ENCODE data around the gene PLA2G4B. TPM values are rescaled to one million over a fixed set of nuclear protein-coding genes. Genes with fewer than 3 reads are reported as not detected.

The PLA2G4B gene, protein sequence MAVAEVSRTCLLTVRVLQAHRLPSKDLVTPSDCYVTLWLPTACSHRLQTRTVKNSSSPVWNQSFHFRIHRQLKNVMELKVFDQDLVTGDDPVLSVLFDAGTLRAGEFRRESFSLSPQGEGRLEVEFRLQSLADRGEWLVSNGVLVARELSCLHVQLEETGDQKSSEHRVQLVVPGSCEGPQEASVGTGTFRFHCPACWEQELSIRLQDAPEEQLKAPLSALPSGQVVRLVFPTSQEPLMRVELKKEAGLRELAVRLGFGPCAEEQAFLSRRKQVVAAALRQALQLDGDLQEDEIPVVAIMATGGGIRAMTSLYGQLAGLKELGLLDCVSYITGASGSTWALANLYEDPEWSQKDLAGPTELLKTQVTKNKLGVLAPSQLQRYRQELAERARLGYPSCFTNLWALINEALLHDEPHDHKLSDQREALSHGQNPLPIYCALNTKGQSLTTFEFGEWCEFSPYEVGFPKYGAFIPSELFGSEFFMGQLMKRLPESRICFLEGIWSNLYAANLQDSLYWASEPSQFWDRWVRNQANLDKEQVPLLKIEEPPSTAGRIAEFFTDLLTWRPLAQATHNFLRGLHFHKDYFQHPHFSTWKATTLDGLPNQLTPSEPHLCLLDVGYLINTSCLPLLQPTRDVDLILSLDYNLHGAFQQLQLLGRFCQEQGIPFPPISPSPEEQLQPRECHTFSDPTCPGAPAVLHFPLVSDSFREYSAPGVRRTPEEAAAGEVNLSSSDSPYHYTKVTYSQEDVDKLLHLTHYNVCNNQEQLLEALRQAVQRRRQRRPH
- 1.4 TPM for polyA plus RNA-seq (2012; ENCODE audit: low read depth, missing spikeins)

DNA sequence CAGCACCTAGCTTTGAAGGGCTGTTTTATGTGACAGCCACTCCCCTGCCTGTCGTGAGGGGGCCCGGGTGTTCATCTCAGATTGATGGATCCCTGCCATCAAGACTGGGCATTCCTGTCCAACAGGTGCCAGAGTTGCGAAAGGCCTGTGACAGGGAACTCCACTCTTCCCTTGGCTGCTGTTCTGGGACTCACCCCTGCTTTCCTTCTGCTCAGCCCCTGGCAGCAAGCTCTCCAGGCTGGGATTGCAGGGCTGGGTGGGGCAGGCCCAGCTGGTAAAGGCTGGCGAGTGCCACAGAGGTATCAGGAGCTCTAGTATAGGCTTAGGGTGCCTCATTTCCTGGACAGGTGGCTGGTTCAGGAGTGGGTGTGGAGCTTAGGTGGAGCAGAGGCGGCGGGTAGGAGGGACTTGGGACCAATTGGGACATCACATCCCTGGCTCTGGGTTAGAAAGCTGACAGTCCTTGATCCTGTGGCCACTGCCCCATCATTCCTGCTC is at the start of gene PLA2G4B:
TSS of gene PLA2G4B (plus strand) at position 448 of the 498 bp plus-strand sequence. CDS start 67 bp downstream, outside the sequence.
- TF ChIP-seq POU2F2 (IDR thresholded peaks at IDR 0.05; ENCODE audit: low read depth, low read length) (no peak), TAF1 (IDR thresholded peaks at IDR 0.05; ENCODE audit: low read depth, low read length) (no peak), POLR2AphosphoS5 (IDR thresholded peaks at IDR 0.05; ENCODE audit: low read depth, low read length) (no peak), POLR2A (IDR thresholded peaks at IDR 0.05; ENCODE audit: low read depth, low read length) (no peak), PAX5 (IDR thresholded peaks at IDR 0.05; ENCODE audit: insufficient read depth, low read length, severe bottlenecking) (no peak), SPI1 (IDR thresholded peaks at IDR 0.05; ENCODE audit: low read depth, low read length) (no peak)
- FAIRE-seq = no peak
- DNase-seq (ENCODE audit: insufficient read length, low spot score) = no peak

DNA sequence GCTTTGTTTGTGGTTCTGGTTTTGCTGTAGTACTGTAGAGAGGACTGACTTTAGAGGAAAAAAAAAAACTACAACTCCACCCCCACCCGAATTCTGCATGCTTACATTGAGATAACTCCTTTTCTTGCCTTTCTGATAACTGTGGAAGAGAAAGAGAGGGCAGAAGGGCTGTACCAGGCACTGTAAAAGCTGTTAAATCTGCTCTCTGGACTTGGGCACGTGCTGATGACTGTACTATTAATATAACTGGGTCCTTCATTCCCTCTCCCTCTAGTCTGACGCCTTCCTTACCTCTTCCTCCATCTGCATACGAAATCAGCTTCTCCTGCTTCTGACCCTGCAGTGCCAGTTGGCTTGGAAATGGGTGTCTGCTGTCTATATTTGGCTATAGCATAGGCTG is 49.4 kb upstream of the PLA2G4B start:
- DNase-seq (ENCODE audit: insufficient read length, low spot score) (no peak), FAIRE-seq (no peak)
- TF ChIP-seq POU2F2 (IDR thresholded peaks at IDR 0.05; ENCODE audit: low read depth, low read length) (no peak), TAF1 (IDR thresholded peaks at IDR 0.05; ENCODE audit: low read depth, low read length) (no peak), SPI1 (IDR thresholded peaks at IDR 0.05; ENCODE audit: low read depth, low read length) (no peak), PAX5 (IDR thresholded peaks at IDR 0.05; ENCODE audit: insufficient read depth, low read length, severe bottlenecking) (no peak)

DNA sequence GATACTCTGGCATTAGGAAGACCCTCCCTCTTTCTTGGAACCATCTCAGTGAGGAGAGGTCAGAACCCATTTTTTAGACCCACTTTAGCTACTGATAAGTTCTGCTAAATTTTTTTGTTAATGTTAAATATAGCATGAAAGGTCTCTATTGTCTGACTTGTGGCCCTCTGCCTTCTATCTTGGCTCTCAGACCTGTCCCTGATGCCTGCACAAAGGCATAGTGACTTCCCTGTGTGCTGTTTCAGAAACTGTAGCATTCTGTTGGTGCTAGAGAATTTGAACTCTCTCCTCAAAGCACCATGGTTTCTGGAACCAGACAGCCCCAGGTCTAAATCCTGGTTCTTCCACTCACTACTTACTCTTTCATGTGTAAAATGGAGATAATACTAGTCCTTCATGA is 49.0 kb upstream of the PLA2G4B start:
- no peak for FAIRE-seq
- TF ChIP-seq PAX5 (IDR thresholded peaks at IDR 0.05; ENCODE audit: insufficient read depth, low read length, severe bottlenecking) (no peak), POU2F2 (IDR thresholded peaks at IDR 0.05; ENCODE audit: low read depth, low read length) (no peak), TAF1 (IDR thresholded peaks at IDR 0.05; ENCODE audit: low read depth, low read length) (no peak), SPI1 (IDR thresholded peaks at IDR 0.05; ENCODE audit: low read depth, low read length) (no peak), POLR2AphosphoS5 (IDR thresholded peaks at IDR 0.05; ENCODE audit: low read depth, low read length) (no peak), POLR2A (IDR thresholded peaks at IDR 0.05; ENCODE audit: low read depth, low read length) (no peak)
- DNase-seq (ENCODE audit: insufficient read length, low spot score) = no peak

DNA sequence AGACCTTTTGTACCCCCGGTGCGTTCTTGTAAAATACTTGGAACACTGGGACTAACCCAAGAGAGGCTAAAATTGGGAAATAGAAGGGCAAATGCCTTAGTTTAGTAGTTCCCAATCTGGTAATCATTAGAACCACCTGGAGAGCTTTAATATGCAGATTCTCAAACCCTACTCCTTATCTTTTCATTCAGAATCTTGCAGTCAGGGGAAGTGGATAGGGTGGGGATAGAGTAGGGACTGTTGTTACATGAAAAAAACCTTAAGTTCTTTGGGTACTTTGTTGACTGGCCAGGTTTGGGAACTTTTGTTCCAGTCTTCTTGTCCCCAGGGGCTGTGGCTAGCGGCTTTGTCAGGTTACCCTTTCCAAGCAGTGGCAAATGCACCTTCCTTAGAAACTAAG is 48.5 kb upstream of the PLA2G4B start:
- FAIRE-seq = no peak
- no peak for DNase-seq (ENCODE audit: insufficient read length, low spot score)
- TF ChIP-seq POU2F2 (IDR thresholded peaks at IDR 0.05; ENCODE audit: low read depth, low read length) = no peak
- no peak for TF ChIP-seq PAX5 (IDR thresholded peaks at IDR 0.05; ENCODE audit: insufficient read depth, low read length, severe bottlenecking)
- TF ChIP-seq POLR2A (IDR thresholded peaks at IDR 0.05; ENCODE audit: low read depth, low read length) = no peak
- TF ChIP-seq SPI1 (IDR thresholded peaks at IDR 0.05; ENCODE audit: low read depth, low read length) = no peak
- no peak for TF ChIP-seq POLR2AphosphoS5 (IDR thresholded peaks at IDR 0.05; ENCODE audit: low read depth, low read length)
- TF ChIP-seq TAF1 (IDR thresholded peaks at IDR 0.05; ENCODE audit: low read depth, low read length) = no peak

DNA sequence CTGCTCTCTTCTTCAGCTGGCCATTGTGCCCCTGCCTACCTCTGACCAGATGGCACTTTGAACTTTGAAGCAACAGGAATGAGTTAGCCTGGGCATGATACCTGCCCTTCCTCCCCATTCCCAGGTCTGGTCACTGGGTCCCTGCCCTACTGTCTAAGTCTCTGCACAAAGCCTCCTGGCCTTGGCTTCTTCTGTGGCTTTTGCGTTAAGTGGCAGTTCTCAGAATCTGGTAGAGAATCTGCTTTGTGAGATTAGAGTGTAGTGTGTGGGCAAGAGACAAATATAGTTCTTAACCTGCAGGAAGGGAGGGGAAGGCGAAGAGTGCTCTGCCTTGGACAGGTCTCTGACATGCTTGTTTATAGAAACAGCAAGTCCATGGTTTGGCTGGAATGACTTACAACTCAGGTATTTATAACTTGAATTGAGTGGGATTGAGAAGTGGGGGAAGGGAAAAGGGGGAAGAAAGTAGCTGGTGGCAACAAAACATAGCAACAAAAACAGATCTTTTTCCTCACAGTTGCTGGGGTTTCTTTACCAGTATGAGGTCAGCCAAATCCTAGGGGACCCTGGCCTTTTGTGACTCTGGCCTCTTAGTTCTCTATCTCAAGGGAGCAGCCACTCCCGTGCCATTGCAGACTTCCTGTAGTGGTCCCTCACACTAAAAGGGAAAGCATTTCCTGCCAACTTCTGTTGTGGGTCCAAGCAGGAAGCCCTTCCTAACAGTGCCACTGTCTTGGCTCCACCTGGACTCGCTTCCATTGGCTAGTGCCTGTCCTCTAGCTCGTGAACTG is 47.7 kb upstream of the PLA2G4B start:
- FAIRE-seq (no peak), DNase-seq (ENCODE audit: insufficient read length, low spot score) (no peak)
- TF ChIP-seq POLR2AphosphoS5 (IDR thresholded peaks at IDR 0.05; ENCODE audit: low read depth, low read length) (no peak), TAF1 (IDR thresholded peaks at IDR 0.05; ENCODE audit: low read depth, low read length) (no peak), PAX5 (IDR thresholded peaks at IDR 0.05; ENCODE audit: insufficient read depth, low read length, severe bottlenecking) (no peak), SPI1 (IDR thresholded peaks at IDR 0.05; ENCODE audit: low read depth, low read length) (no peak), POLR2A (IDR thresholded peaks at IDR 0.05; ENCODE audit: low read depth, low read length) (no peak), POU2F2 (IDR thresholded peaks at IDR 0.05; ENCODE audit: low read depth, low read length) (no peak)

DNA sequence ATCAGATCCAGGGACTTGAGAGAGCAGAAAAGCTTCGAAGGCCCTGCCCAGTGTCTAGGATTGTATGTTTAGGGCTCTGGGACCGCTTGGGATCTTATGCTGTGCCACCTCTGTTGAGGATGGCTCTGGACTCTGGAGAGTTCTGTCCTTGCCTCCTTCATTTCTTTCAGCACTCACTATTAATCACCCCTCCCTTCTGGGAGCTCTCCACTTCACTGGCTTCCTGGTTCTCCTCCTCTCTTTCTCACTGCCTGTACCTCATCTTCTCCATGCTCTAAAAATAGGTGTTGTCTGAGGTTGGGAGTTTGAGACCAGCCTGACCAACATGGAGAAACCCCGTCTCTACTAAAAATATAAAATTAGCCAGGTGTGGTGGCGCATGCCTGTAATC is 47.1 kb upstream of the PLA2G4B start:
- DNase-seq (ENCODE audit: insufficient read length, low spot score) (no peak), FAIRE-seq (no peak)
- no peak for TF ChIP-seq POLR2A (IDR thresholded peaks at IDR 0.05; ENCODE audit: low read depth, low read length)
- TF ChIP-seq POLR2AphosphoS5 (IDR thresholded peaks at IDR 0.05; ENCODE audit: low read depth, low read length) = no peak
- no peak for TF ChIP-seq PAX5 (IDR thresholded peaks at IDR 0.05; ENCODE audit: insufficient read depth, low read length, severe bottlenecking)
- TF ChIP-seq POU2F2 (IDR thresholded peaks at IDR 0.05; ENCODE audit: low read depth, low read length) = no peak

DNA sequence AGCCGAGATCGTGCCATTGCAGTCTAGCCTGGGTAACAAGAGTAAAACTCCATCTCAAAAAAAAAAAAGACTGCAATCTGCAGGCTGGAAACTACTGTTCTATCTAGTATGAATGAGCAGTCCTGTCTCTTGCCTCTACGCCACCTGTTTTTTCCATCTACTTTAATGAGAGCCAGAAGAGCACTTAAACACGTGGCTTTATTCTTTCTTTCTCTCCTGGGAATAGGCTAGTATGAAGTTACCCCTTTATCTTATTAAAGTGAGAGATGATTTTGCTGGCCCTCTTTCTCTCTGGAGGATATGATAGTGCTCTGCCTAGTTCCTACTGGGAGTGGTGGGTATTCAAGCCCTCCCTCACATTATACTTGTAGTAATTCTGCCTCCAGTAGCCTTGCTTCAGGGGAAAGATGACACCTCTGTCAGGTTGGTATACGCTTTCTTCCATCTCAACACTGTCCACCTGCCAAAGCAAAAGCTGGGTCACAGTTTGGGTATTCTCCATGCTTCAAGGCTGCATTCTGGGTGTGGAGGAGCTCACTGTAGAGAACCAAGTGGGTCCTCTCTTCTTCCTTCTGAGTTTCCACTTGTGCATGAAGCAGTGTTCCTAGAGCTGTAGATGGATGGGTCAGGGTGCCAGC is 46.5 kb upstream of the PLA2G4B start:
- DNase-seq (ENCODE audit: insufficient read length, low spot score) = no peak
- TF ChIP-seq POU2F2 (IDR thresholded peaks at IDR 0.05; ENCODE audit: low read depth, low read length) = no peak
- TF ChIP-seq POLR2A (IDR thresholded peaks at IDR 0.05; ENCODE audit: low read depth, low read length) = no peak
- TF ChIP-seq SPI1 (IDR thresholded peaks at IDR 0.05; ENCODE audit: low read depth, low read length) = no peak
- no peak for TF ChIP-seq PAX5 (IDR thresholded peaks at IDR 0.05; ENCODE audit: insufficient read depth, low read length, severe bottlenecking)
- no peak for TF ChIP-seq TAF1 (IDR thresholded peaks at IDR 0.05; ENCODE audit: low read depth, low read length)
- TF ChIP-seq POLR2AphosphoS5 (IDR thresholded peaks at IDR 0.05; ENCODE audit: low read depth, low read length) = no peak
- no peak for FAIRE-seq

DNA sequence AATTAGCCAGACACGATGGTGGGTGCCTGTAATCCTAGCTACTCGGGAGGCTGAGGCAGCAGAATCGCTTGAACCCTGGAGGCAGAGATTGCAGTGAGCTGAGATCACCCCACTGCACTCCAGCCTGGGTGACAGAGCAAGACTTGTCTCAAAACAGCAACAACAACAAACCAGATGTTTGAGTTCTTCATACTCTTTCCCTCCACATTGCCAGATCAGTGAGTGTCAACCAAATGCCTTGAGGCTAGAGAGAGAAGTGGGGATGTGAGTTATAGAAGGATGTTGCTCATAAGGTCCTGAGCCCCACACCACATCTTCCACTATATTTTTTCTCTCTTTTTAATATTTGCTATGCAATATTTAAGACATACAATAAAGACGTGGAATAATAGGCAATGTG is 44.6 kb upstream of the PLA2G4B start:
- FAIRE-seq (no peak), DNase-seq (ENCODE audit: insufficient read length, low spot score) (no peak)
- no peak for TF ChIP-seq SPI1 (IDR thresholded peaks at IDR 0.05; ENCODE audit: low read depth, low read length)
- TF ChIP-seq PAX5 (IDR thresholded peaks at IDR 0.05; ENCODE audit: insufficient read depth, low read length, severe bottlenecking) = no peak
- no peak for TF ChIP-seq POLR2A (IDR thresholded peaks at IDR 0.05; ENCODE audit: low read depth, low read length)
- no peak for TF ChIP-seq TAF1 (IDR thresholded peaks at IDR 0.05; ENCODE audit: low read depth, low read length)
- no peak for TF ChIP-seq POU2F2 (IDR thresholded peaks at IDR 0.05; ENCODE audit: low read depth, low read length)
- no peak for TF ChIP-seq POLR2AphosphoS5 (IDR thresholded peaks at IDR 0.05; ENCODE audit: low read depth, low read length)

All from GM12891 (cell line).